Colonic mucosa (tissue), 4 donors: Measurements from ENCODE around the gene SLC16A7. TPM values are rescaled to one million over a fixed set of nuclear protein-coding genes. Genes with fewer than 3 reads are reported as not detected.

Source experiments
- DNase-seq: peaks from one replicate; pipeline ENCODE4 v3.0.0-alpha.2; 2020
- H3K27ac ChIP-seq: fragments of 200-600 bp; one replicate; pipeline ENCODE4 v1.8.0; 2021
- H3K27me3 ChIP-seq: fragments of 200-600 bp; one replicate; pipeline ENCODE4 v1.8.0; 2021
- H3K36me3 ChIP-seq: fragments of 200-600 bp; one replicate; pipeline ENCODE4 v1.8.0; 2021
- H3K4me1 ChIP-seq: fragments of 200-600 bp; one replicate; pipeline ENCODE4 v1.8.0; 2021; ENCODE audit warnings: mild to moderate bottlenecking
- H3K4me3 ChIP-seq: fragments of 200-600 bp; one replicate; pipeline ENCODE4 v1.8.0; 2021
- H3K9ac ChIP-seq, 2 donors: one replicate each; pipeline ENCODE4 v1.7.0; 2013; ENCODE audit warnings: control low read depth in 2 of 2, low read depth in 2 of 2, low read length in 2 of 2
- H3K9me3 ChIP-seq: fragments of 200-600 bp; one replicate; pipeline ENCODE4 v1.8.0; 2021
- intact Hi-C: fragments of 100-400 bp; cut with DNase I; formaldehyde crosslinking; loops from one replicate; pipeline ENCODE4 v1.14.1; 2022
- total RNA-seq, 2 donors: library from RNA; stranded (reverse); fragmentation: NEBNext Ultra II Directional in 1 of 2; extraction: Animal tissue kit (Norgen Biotek cat#: 25700) in 1 of 2; gene quantifications; one replicate each; pipeline ENCODE4 v1.2.1, GENCODE V29; 2021
- TF ChIP-seq, protein P1 (sequence below): fragments of 200-600 bp; IDR thresholded peaks from one replicate; pipeline ENCODE4 v1.8.0; 2022; ENCODE audit warnings: antibody characterized with exemption, mild to moderate bottlenecking
- donor health status: healthy.
- donor health status: DM: no; HTN: no; CAD: no.
- donor health status: DM: no; HTN: no; CAD: no.

The SLC16A7 gene
- total RNA-seq, 2 donors from 2014 or later: 4.4 to 9.5 TPM

- Histone ChIP-seq H3K9me3 (no peaks in the 10 kb centered on the region), H3K36me3 (no peaks in the 10 kb centered on the region), H3K27ac (no peak overlapping the region), H3K9ac (no peak overlapping the region), H3K4me3 (no peak overlapping the region), H3K27me3 (no peaks in the 10 kb centered on the region), H3K4me1 (no peaks in the 10 kb centered on the region)
- TF ChIP-seq, protein P1, sequence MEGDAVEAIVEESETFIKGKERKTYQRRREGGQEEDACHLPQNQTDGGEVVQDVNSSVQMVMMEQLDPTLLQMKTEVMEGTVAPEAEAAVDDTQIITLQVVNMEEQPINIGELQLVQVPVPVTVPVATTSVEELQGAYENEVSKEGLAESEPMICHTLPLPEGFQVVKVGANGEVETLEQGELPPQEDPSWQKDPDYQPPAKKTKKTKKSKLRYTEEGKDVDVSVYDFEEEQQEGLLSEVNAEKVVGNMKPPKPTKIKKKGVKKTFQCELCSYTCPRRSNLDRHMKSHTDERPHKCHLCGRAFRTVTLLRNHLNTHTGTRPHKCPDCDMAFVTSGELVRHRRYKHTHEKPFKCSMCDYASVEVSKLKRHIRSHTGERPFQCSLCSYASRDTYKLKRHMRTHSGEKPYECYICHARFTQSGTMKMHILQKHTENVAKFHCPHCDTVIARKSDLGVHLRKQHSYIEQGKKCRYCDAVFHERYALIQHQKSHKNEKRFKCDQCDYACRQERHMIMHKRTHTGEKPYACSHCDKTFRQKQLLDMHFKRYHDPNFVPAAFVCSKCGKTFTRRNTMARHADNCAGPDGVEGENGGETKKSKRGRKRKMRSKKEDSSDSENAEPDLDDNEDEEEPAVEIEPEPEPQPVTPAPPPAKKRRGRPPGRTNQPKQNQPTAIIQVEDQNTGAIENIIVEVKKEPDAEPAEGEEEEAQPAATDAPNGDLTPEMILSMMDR: no peak
- intact Hi-C loops: no loop called here
- no peak for DNase-seq
These were observed 24.5 kb downstream of the SLC16A7 start for GRCh38 chr12:59620326-59620725.

GRCh38 chr12:59624732-59625460, 29.1 kb downstream of the SLC16A7 start:
- no peaks in the 10 kb centered on the region for H3K4me1 ChIP-seq
- H3K9me3 ChIP-seq: no peaks in the 10 kb centered on the region
- no peak for DNase-seq
- H3K27ac ChIP-seq: no peak overlapping the region
- intact Hi-C loops: no loop called here
- H3K27me3 ChIP-seq: no peaks in the 10 kb centered on the region
- no peak overlapping the region for H3K9ac ChIP-seq
- no peak overlapping the region for H3K4me3 ChIP-seq
- TF ChIP-seq, protein P1: no peak
- H3K36me3 ChIP-seq: no peaks in the 10 kb centered on the region

DNA sequence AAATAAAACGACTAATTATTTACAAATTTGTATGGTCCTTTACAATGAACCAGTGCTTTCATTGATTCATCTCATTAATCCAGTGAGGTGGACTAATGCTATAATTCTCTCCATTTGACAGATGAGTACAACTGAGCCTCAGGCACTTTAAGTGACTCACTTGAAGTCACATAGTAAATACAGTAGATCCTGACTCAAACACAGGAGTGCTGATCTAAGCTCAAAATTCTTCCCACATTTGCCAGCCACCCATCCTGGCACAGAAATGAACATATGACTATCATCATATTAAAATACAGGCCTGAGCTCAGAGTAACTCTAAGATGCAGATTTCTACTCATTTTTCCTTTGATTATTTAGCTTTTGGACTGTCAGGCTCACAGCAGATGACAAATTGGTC, 30.6 kb downstream of the SLC16A7 start:
- Histone ChIP-seq H3K36me3 (no peaks in the 10 kb centered on the region), H3K4me3 (no peak overlapping the region), H3K27ac (no peak overlapping the region), H3K27me3 (no peaks in the 10 kb centered on the region), H3K9ac (no peak overlapping the region), H3K4me1 (no peaks in the 10 kb centered on the region), H3K9me3 (no peaks in the 10 kb centered on the region)
- no peak for DNase-seq
- TF ChIP-seq, protein P1: no peak
- intact Hi-C loops: no loop called here

DNA sequence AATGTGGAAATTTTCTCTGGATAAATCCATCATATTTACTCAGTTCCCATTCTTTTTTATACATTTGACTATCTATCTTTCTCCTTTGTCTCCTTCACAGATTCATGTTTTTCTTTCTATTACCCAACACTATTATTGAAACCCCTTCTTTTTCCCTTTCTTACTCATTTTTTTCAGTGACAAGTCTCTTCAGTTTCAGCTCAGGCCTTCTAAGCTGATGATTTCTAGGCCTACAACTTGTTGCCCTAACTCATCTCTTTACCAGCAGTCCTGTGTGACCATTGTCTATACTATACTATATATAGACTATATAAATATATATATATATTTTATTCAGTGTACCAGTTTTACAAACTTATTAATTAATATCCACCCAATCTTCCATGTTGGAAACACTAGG, 31.8 kb downstream of the SLC16A7 start:
- H3K4me1 ChIP-seq: no peaks in the 10 kb centered on the region
- no peaks in the 10 kb centered on the region for H3K9me3 ChIP-seq
- intact Hi-C loops: no loop called here
- TF ChIP-seq, protein P1: no peak
- no peaks in the 10 kb centered on the region for H3K27me3 ChIP-seq
- H3K9ac ChIP-seq: no peak overlapping the region
- H3K27ac ChIP-seq: no peak overlapping the region
- no peak overlapping the region for H3K4me3 ChIP-seq
- H3K36me3 ChIP-seq: no peaks in the 10 kb centered on the region
- DNase-seq: no peak

DNA sequence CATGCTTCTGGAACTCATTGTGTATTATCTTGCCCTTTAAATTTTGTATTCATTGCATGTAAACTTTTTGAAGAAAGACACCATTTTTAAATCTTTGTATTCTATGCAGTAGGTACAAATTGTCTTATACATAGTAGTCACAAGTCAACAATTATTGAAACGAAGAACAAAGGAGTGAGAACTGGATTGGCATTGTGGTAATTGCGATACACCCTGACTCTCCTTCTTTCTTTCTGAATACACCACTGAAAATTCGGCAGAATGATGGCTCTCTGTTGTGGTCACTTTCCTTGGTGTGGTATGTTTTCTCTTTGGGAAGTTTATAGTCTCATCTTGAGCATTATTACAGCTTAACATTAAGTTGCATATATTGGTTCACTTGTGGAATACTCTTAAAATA, 34.1 kb downstream of the SLC16A7 start:
- no peaks in the 10 kb centered on the region for H3K4me1 ChIP-seq
- DNase-seq: no peak
- no peaks in the 10 kb centered on the region for H3K36me3 ChIP-seq
- H3K27me3 ChIP-seq: no peaks in the 10 kb centered on the region
- intact Hi-C loops: no loop called here
- H3K27ac ChIP-seq: no peak overlapping the region
- TF ChIP-seq, protein P1: no peak
- H3K9me3 ChIP-seq: no peaks in the 10 kb centered on the region
- H3K4me3 ChIP-seq: no peak overlapping the region
- no peak overlapping the region for H3K9ac ChIP-seq
